Adipose tissue (tissue), 3 donors: ENCODE measurements around the gene LAIR1. TPM values are rescaled to one million over a fixed set of nuclear protein-coding genes. Genes with fewer than 3 reads are reported as not detected.
"Not testable (repeated sequence)": the region's sequence is repeated elsewhere in the genome, so short reads cannot be mapped to it uniquely, and the experiment has no call there.

Experiments
- H3K27ac ChIP-seq: one replicate; pipeline ENCODE4 v1.5.1; 2013; ENCODE audit warnings: low read depth, low read length
- WGBS, 3 donors: extraction: QIAGEN DNeasy Blood & Tissue Kit; methylation state at CpG; one replicate each; pipeline ENCODE4 v1.1.7; 2013; 5-methylcytosine and 5-hydroxymethylcytosine counted together
- polyA plus RNA-seq, 3 donors: library from polyadenylated mRNA; stranded (reverse); fragments of 200-250 nt; gene quantifications; one replicate each; pipeline ENCODE4 v1.2.3, GENCODE V29; 2013
- donor health status: healthy with polysubstance abuse.
- donor health status: Bipolar disorder and iron deficiency.
- donor health status: healthy.

Gene LAIR1
- polyA plus RNA-seq, 3 donors, result 8.2 to 75.8 (median 17.2) TPM

DNA sequence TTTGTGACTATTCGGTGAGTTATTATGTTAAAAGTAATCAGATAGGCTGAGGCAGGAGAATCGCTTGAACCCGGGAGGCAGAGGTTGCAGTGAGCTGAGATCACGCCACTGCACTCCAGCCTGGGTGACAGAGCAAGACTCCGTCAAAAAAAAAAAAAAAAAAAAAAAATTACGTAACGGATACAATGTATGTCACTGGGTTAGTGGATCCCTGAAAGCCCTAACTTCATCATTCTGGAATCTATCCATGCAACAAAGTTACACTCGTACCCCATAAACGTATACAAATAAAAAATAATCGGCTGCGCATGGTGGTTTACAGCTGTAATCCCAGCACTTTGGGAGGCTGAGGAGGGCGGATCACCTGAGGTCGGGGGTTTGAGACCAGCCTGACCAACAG, 17.3 kb upstream of the LAIR1 start:
- H3K27ac ChIP-seq, result not testable (repeated sequence)
- WGBS, 3 donors, result 79 to 84% (median 80%) methylated on average over 11 to 12 of the region's 13 CpGs

DNA sequence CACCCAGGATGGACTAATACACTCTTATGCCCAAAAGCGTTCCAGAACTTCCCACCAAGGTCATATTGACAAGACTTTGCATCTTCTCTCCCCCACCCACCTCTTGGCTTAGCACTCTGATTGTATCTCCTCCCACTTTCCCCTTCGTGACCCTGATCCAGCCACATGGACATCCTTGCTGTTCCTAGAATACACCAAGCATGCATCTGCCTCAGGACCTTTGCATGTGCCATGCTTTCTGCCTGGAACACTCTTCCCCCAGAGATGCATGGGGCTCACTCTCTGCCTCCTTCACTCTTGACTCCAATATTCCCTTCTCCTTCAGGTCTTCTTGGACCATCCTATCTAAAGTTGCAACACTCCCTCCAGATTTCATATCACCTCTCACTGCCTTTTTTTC, 16.2 kb upstream of the LAIR1 start:
- WGBS, 3 donors, result 76 to 87% (median 82%) methylated on average over 2 of the region's 2 CpGs
- no peak overlapping the region for H3K27ac ChIP-seq

DNA sequence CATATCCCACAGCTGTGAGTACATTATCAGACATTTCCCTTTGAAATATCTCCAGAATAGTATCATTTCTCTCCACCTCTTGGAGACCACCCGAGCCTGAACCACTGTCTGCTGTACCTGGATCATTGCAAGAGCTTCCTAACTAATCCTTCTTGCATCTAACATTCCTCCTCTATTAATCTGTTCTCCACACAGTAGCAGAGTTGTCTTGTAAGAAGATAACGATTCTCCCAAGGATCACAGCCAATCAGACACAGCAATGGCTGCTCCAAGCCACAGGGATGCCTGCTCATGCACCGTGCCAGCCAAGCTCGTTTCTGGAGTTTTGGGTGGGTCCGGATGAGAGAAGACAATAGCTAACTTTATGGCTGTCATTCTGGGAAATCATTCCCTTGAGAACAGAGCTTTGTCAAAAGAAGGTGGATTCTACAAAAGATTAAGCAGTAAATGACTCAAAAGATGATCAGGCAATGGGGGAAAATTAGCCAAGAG, 14.5 kb upstream of the LAIR1 start:
- 61 to 72% (median 63%) methylated on average over 5 of the region's 5 CpGs for WGBS, 3 donors

DNA sequence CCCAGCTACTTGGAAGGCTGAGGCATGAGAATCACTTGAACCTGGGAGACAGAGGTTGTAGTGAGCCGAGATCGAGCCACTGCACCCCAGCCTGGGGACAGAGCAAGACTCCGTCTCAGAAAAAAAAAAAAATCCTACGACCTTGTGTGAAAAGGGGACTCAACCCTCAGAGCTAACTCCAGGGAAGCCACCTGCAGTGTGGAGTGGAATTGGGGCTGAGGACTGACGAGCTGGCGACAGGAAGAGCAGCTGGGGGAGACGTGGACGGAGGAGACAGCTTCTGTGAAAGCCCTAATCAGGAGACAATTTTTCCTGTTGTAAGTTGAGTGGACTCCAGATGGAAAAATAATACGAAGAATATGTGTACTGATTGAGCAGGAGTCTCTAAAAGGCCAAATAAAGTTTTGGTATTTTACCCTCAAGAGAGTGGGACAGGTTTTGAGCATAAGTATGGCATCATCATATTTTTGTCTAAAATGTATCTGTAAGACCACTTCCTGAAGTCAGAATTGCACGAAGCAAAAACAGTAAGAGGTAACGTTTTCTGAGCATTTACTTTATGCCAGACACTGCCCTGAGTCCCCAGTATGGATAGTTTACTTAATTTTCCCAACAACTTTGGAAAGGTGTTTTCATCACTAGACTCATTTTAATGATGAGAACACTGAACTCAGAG, 12.0 kb upstream of the LAIR1 start:
- H3K27ac ChIP-seq, result no peak overlapping the region
- WGBS, 3 donors, result 44 to 60% (median 55%) methylated on average over 11 of the region's 11 CpGs

More for the DNA sequence above, 14.5 kb upstream of the LAIR1 start:
- H3K27ac ChIP-seq, result no peak overlapping the region

DNA sequence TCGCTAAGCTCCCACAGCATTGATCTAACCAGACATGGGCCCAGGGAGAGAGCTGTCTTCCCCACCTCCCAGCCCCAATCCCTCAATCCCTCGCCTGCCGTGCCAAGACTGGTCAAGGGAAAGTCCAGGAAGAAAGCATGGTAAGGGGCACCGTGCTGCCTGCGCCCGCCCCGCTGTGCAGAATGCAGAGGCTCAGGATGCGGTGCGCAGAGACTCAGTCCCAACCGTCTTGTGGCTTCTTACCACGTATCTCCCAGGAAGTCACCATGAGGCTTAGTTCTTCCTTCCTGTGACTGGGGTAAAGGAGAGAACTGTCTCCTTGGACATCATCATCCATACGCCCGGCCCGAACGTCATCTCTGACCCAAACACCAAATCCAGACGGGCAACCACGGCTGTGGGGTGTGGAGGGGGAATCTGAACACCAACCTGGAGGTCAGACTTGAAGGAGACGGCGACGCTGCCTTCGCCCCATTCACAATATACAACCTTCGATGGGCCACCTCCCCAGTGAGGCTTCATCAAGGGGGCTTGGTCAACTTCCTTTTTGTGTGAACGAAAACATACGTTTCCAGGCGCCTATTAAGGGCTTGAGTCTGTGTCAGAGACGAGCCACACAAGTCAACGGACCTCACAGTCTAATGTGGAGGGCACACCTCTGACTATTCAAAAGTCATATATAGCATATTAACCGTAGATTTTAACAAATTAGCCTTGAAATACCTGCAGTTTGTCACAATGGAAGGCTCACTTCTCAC, 10.6 kb upstream of the LAIR1 start:
- 51 to 71% (median 54%) methylated on average over 25 to 28 of the region's 28 CpGs for WGBS, 3 donors
- H3K27ac ChIP-seq, result not testable (repeated sequence)

DNA sequence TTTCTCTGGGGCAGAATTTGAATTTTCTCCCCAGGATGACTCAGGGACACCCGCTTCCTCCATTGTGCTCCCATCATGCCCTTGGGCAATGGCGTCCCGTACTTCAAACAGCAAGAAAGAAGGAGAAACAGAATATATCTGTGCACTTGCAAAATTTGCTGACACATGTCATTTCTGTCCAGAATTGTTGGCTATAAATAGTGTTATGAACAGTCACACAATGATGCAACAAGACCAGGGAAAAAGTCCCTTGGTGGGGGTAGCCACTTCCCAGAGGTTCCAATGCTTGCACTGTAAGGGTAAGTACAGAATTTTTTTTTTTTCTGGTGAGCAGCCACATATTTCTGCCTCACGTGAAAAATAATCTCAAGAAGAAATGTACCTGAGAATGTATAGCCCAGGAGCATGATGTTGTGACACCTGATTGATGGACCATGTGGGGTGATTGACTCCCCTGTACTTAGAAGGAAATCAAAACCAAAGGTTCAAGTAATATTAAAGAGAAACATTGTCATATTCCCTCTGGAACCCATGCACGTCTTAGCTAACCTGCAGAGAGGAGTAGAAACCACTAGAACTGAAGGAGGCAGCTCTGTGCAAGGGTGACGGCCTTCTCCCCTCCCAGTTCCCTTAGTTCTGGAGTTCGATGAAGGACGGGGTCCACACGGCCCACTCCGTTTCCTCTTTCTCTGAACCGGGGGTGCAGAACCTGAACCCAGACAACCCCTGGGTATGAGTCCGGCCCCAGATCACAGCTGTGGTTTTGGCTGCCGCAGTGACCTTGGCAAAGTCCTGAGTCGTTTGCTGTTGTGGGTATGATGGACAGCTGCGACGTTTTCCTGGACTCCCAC, 9.3 kb upstream of the LAIR1 start:
- no peak overlapping the region for H3K27ac ChIP-seq
- WGBS, 3 donors, result 49 to 63% (median 52%) methylated on average over 16 of the region's 16 CpGs

DNA sequence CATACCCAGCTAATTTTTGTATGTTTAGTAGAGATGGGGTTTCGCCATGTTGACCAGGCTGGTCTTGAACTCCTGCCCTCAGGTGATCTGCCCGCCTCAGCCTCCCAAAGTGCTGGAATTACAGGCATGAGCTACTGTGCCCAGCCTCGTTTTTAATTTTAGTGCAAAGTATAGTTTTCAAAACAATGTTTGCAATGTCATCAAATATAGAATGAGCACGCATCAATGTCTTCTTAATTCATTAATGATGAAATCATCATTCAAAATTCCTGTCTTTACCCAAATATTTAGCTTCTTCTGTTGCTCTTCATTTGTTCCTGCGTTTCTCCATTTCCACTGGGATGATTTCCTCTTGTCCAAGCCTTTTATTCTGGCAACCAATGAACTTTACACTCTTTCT, 6.7 kb upstream of the LAIR1 start:
- H3K27ac ChIP-seq, result not testable (repeated sequence)
- 67 to 78% (median 78%) methylated on average over 5 of the region's 5 CpGs for WGBS, 3 donors

DNA sequence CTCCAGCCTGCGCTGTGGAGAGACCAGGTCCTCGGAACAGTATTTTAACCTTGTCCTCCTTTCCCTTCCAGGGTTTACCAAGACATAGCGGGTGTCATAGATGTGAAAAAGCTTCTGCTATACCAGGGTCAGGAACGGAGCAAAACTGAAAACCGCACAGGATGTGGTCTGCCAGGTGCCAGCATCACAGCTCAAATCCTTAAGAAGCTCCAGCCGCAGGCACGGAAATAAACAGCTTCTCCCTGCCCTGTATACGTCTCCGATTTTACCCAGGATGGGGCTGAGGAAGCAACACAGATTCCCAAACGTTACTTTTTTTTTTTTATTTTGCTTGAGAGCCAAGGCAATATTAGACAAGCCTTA, 5.7 kb upstream of the LAIR1 start:
- not testable (repeated sequence) for H3K27ac ChIP-seq
- 36 to 65% (median 46%) methylated on average over 7 to 8 of the region's 10 CpGs for WGBS, 3 donors

DNA sequence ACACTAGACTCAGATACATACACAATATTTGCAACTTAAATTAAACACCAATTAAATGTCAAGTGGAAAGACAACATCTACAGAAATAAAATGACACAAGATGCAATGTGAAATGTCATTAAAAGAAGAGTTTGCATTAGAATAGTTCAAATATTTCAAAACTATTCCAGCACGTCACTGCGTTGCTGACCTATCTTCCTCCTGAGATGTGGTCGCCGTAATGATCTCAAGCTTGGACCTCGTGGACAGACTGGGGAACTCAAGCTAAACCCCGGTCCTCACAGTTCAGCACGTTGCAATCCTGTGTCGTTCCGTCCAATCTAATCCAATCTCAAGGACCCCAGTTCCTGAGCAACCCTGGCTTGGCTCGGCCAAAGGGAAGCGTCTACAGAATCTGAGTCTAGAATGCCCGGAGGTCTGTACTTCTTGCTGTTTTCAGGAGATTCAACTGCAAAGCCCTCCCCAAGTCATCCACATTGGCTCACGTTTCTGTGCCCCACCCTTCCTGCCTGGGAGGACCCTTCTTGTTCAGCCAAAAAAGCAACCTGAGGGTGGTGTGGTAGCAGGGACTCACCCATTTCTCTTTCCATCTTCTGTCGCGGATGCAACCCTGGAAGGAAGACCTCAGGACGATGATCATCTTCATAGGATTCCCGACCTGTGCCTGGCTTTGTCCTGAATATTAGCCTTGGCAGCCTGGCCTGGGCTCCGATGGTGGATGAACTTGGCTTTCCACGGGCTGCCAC, 5.1 kb upstream of the LAIR1 start:
- 47 to 70% (median 49%) methylated on average over 11 to 14 of the region's 19 CpGs for WGBS, 3 donors
- not testable (repeated sequence) for H3K27ac ChIP-seq

DNA sequence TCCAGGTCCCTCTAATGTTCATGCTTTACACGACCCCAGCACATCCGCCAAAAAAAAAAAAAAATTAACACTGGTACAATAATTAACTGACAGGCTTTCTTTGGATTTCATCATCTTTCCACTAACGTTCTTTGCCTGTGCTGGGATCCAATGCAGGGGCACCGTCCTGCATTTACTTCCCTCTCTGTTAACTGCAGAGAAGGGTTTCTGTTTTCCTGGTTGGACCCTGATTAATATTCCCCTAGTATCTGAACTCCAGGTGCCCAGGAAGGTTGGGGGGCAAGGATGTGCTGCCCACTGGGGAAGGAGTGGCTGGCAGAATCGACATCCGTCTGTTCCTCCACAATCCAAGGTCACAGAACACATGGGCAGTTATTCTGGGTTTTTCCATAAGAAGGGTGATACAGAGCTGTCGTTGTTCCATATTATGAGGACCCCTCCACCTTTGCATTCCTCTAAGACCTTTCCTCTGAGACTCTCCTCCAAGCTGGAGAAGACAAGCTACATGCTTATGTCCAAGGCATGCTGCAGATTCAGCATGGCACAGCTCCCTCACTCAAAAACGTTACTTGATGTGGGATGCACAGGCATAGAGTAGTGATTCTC, 4.5 kb upstream of the LAIR1 start:
- H3K27ac ChIP-seq, result no peak overlapping the region
- WGBS, 3 donors, result 29 to 46% (median 35%) methylated on average over 8 of the region's 8 CpGs

DNA sequence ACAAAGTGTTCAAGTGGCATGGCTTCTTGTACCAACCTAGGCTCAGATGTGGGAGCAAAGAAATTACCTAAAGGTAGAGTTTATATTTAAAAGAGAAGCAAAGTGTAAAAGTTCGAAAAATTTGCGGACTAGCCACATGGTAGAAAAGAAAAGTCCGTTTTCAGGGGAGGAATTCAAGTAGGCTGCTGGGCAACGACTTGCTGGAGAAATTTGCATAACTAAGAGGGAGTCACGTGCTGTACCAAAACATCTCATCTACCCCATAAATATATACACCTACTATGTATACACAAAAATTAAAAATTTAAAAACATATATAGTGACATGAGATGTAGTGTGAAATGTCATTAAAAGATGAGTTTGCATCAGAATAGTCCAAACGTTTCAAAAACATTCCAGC, 2.1 kb upstream of the LAIR1 start:
- no peak overlapping the region for H3K27ac ChIP-seq
- WGBS, 3 donors, result 50 to 52% (median 52%) methylated on average over 6 of the region's 6 CpGs

DNA sequence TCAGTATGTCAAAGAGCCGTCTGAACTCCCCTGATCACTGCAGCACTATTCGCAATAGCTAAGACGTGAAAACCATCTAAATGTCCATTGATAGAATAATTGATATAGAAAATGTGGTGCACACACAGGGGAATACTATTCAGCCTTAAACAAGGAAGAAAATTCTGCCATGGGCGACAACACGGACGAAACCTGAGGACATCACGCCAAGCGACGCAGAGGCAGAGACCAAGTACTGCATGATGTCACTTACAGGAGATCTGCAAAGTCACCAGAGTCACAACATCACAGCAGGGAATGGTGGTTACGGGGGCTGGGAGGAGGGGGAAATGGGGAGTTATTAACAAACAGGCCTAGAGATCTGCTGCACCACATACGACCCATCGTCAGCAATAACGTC, 1.1 kb upstream of the LAIR1 start:
- 56 to 77% (median 66%) methylated on average over 12 to 13 of the region's 13 CpGs for WGBS, 3 donors
- not testable (repeated sequence) for H3K27ac ChIP-seq

DNA sequence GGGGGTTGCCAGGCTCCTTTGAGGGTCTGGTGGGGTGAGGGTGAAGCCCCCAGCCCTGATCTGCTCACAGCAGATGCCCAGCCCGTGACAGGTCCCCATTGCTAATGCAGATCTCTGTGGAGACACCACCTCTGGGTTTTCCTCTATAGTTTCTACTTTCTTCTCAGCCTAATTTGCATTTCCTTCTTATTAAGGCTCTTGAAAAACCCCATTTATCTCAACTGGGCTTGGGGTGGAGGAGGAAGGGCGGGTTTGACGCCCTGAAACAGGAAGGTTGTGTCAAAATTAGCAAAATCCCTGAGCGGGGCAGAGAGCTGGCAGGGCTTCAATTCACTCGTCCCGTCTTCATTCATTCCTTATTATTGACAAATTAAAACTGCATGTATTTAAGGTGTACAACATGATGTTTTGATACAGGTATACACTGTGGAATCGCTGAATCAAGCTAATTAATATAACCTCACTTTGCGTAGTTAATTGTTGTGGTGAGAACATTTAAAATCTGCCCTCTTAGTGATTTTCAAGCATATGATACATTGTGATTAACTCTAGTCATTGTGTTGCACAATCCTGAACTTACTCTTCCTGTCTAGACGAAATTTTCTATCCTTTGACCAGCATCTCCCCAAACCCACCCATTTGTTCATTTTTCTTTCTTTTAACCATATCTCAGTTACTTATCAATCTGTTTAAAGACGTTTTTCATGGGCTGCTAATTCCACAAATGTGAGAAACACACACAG, 2.9 kb downstream of the LAIR1 start:
- 14 to 35% (median 32%) methylated on average over 5 to 6 of the region's 10 CpGs for WGBS, 3 donors
- not testable (repeated sequence) for H3K27ac ChIP-seq

DNA sequence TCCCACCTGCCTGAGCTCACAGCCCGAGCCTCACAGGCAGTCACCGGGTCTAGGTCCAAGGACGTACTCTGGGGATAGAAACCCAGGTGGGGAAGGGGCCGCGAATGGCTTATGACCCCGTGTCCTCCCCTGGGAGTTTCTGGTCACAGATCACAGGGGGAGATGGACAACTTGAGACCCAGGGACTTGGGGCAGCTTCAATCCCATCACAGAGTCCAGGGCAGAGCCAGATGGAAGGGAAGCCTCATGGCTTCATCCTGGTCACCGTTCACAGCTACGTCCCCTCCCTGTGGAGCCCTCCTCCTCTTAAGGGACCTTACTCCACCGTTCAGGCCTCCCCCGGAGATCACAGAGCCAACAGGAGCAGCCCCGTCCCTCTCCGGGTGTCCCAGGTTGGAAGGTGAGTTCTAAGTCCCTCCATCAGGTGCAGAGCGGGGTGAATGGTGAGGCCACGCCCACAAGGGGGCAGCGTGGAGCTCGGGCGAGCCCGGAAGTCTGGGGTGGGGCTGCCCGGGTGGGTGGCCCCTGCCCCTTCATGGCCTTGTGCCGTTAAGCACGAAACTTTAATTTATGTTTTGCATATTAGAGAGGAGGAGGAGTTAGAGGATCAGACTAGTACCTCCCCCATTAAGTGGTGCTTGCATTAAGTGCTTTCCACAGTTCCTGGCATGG, 5.4 kb downstream of the LAIR1 start:
- WGBS, 3 donors, result 19 to 20% (median 19%) methylated on average over 10 to 14 of the region's 21 CpGs
- not testable (repeated sequence) for H3K27ac ChIP-seq

DNA sequence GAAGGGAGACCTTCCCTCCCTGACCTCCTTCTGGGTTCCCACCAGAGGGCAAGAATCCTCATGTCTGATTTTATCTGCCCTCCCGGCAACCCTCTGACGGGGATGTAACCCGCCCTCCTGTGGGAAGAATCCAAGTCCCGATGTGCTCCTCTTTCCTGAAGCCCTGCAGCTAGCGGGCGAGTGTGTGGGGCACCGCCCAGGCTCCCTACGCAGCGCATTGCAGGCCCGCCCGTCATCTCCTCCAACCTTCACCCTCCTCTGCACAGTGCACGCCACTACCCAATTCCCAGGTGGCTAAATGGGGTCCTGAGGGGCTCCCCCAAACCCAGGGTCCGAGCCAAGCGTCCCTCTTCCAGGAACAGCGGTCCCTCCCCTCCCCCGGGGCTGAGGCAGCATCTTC, 7.3 kb downstream of the LAIR1 start:
- no peak overlapping the region for H3K27ac ChIP-seq
- 74 to 78% (median 77%) methylated on average over 16 of the region's 16 CpGs for WGBS, 3 donors

DNA sequence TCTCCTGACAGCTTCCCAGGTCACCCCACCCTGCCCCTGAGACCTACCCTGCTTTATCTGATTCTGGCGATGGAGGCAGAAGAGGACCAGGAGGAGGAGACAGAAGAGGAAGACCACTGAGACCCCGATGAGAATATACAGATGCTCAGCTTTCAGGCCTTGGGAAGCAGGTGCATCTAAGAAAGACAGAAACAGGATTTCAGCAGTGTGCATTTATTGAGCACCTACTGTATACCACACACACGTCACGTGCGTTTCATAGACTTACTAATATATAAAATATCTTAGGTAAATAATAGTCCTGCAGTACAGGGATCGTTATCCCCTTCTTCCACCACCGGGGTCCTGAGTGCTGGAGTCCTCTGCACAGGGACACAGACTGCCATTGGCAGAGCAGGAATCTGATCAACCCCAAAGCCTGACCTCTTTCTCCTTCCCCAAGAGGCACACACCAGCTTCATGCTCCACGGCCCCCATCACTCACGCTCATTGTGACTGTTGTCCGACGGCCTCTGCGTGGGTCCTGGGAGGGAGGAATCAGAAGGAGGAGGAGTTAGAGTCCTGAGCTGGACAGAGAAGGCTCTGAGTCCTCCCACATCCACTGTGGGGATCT, 8.2 kb downstream of the LAIR1 start:
- H3K27ac ChIP-seq, result no peak overlapping the region
- WGBS, 3 donors, result 59 to 80% (median 78%) methylated on average over 11 to 12 of the region's 12 CpGs
